Gastroesophageal sphincter (tissue), 3 donors: ENCODE data around the gene PITPNB.
A peak's percentile ranks its signal among the peaks of the same experiment; 100 is the strongest.

ENCODE experiments used
- POLR2A ChIP-seq, 2 donors: fragments of 450-650 bp; IDR thresholded peaks; one replicate each; pipeline ENCODE4 v1.6.1; 2017; ENCODE audit warnings: antibody characterized with exemption in 2 of 2, mild to moderate bottlenecking in 2 of 2, moderate library complexity in 1 of 2
- TF ChIP-seq, protein P1 (sequence below), 4 experiments: fragments of 200-600 bp in 2 of 4; fragments of 450-650 bp in 2 of 4; sonication (generic) in 1 of 4; IDR thresholded peaks; one replicate each; pipeline ENCODE4 v1.5.1; 2017 to 2019; ENCODE audit warnings: antibody characterized with exemption in 4 of 4, mild to moderate bottlenecking in 2 of 4, moderate library complexity in 2 of 4

- TF ChIP-seq, protein P1, sequence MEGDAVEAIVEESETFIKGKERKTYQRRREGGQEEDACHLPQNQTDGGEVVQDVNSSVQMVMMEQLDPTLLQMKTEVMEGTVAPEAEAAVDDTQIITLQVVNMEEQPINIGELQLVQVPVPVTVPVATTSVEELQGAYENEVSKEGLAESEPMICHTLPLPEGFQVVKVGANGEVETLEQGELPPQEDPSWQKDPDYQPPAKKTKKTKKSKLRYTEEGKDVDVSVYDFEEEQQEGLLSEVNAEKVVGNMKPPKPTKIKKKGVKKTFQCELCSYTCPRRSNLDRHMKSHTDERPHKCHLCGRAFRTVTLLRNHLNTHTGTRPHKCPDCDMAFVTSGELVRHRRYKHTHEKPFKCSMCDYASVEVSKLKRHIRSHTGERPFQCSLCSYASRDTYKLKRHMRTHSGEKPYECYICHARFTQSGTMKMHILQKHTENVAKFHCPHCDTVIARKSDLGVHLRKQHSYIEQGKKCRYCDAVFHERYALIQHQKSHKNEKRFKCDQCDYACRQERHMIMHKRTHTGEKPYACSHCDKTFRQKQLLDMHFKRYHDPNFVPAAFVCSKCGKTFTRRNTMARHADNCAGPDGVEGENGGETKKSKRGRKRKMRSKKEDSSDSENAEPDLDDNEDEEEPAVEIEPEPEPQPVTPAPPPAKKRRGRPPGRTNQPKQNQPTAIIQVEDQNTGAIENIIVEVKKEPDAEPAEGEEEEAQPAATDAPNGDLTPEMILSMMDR (IDR thresholded peaks at IDR 0.05), result peak in 2 of 4 experiments; percentile 34 to 45
- TF ChIP-seq POLR2A (IDR thresholded peaks at IDR 0.05), result no peak
Observed at GRCh38 chr22:27810609-27811151, 108.4 kb downstream of the PITPNB start.
